Panc1 (cell line): Measurements from ENCODE around the gene LHX3.

Experiments
- POLR2AphosphoS5 ChIP-seq: IDR thresholded peaks from 2 replicates; pipeline ENCODE4 v1.6.1; 2012; ENCODE audit warnings: mild to moderate bottlenecking, low read depth, low read length, moderate library complexity
- SIN3A ChIP-seq: IDR thresholded peaks from 2 replicates; pipeline ENCODE4 v1.6.1; 2012; ENCODE audit warnings: low read depth, mild to moderate bottlenecking, low read length, moderate library complexity, borderline replicate concordance; ENCODE audit not compliant: insufficient read depth
- TCF7L2 ChIP-seq: IDR thresholded peaks from 2 replicates; pipeline ENCODE4 v1.6.1; 2011; ENCODE audit warnings: mild to moderate bottlenecking, low read depth, low read length, inconsistent platforms
- TF ChIP-seq, protein P1 (sequence below): fragments of 450-650 bp; IDR thresholded peaks from 2 replicates; pipeline ENCODE4 v1.5.1; 2017; ENCODE audit warnings: mild to moderate bottlenecking
- TF ChIP-seq, protein P2 (sequence below), 2 experiments: IDR thresholded peaks; 2 replicates each; pipeline ENCODE4 v1.6.1; 2011 to 2012; ENCODE audit warnings: low read depth in 2 of 2, control low read depth in 1 of 2, low read length in 1 of 2, mild to moderate bottlenecking in 1 of 2, moderate library complexity in 1 of 2; ENCODE audit not compliant: insufficient read depth in 1 of 2

GRCh38 chr9:136238342-136238732 is 33.4 kb upstream of the LHX3 start:
- TF ChIP-seq, protein P1, sequence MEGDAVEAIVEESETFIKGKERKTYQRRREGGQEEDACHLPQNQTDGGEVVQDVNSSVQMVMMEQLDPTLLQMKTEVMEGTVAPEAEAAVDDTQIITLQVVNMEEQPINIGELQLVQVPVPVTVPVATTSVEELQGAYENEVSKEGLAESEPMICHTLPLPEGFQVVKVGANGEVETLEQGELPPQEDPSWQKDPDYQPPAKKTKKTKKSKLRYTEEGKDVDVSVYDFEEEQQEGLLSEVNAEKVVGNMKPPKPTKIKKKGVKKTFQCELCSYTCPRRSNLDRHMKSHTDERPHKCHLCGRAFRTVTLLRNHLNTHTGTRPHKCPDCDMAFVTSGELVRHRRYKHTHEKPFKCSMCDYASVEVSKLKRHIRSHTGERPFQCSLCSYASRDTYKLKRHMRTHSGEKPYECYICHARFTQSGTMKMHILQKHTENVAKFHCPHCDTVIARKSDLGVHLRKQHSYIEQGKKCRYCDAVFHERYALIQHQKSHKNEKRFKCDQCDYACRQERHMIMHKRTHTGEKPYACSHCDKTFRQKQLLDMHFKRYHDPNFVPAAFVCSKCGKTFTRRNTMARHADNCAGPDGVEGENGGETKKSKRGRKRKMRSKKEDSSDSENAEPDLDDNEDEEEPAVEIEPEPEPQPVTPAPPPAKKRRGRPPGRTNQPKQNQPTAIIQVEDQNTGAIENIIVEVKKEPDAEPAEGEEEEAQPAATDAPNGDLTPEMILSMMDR = no peak
- no peak for TF ChIP-seq SIN3A
- TF ChIP-seq POLR2AphosphoS5 = no peak
- TF ChIP-seq, protein P2, sequence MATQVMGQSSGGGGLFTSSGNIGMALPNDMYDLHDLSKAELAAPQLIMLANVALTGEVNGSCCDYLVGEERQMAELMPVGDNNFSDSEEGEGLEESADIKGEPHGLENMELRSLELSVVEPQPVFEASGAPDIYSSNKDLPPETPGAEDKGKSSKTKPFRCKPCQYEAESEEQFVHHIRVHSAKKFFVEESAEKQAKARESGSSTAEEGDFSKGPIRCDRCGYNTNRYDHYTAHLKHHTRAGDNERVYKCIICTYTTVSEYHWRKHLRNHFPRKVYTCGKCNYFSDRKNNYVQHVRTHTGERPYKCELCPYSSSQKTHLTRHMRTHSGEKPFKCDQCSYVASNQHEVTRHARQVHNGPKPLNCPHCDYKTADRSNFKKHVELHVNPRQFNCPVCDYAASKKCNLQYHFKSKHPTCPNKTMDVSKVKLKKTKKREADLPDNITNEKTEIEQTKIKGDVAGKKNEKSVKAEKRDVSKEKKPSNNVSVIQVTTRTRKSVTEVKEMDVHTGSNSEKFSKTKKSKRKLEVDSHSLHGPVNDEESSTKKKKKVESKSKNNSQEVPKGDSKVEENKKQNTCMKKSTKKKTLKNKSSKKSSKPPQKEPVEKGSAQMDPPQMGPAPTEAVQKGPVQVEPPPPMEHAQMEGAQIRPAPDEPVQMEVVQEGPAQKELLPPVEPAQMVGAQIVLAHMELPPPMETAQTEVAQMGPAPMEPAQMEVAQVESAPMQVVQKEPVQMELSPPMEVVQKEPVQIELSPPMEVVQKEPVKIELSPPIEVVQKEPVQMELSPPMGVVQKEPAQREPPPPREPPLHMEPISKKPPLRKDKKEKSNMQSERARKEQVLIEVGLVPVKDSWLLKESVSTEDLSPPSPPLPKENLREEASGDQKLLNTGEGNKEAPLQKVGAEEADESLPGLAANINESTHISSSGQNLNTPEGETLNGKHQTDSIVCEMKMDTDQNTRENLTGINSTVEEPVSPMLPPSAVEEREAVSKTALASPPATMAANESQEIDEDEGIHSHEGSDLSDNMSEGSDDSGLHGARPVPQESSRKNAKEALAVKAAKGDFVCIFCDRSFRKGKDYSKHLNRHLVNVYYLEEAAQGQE (IDR thresholded peaks at IDR 0.05; ENCODE audit: insufficient read depth in 1 of 2, low read depth in 2 of 2, low read length in 1 of 2) = no peak
- TF ChIP-seq TCF7L2 = no peak
